ENCODE data around the gene UBR2. TPM values are rescaled to one million over a fixed set of nuclear protein-coding genes. Genes with fewer than 3 reads are reported as not detected.
A peak's percentile ranks its signal among the peaks of the same experiment; 100 is the strongest.

UBR2 gene
- total and polyA plus RNA-seq, 9 of the 15 experiments (the other 6 are each of a cell fraction or from before 2014, with no cell fraction given) = 9.1 to 38.9 (median 23.4) TPM

- TF ChIP-seq SMARCC2 (IDR thresholded peaks at IDR 0.05; ENCODE audit: low read depth) (no peak), NFXL1 (CRISPR knock-in tag; IDR thresholded peaks at IDR 0.05) (no peak), ZNF277 (CRISPR knock-in tag; IDR thresholded peaks at IDR 0.05; ENCODE audit: borderline replicate concordance) (no peak), MEF2D (tag; conservative IDR thresholded peaks at IDR 0.05; ENCODE audit: low read depth) (no peak), SRSF3 (IDR thresholded peaks at IDR 0.05; ENCODE audit: insufficient read depth, low read length) (no peak), TEAD4 (IDR thresholded peaks at IDR 0.05; ENCODE audit: low read length) (0 out of 2 replicates have a peak, but pooled peaks have one; percentile 9), TEAD4 (CRISPR knock-in tag; IDR thresholded peaks at IDR 0.05; ENCODE audit: borderline replicate concordance) (no peak)
These were observed 97.8 kb downstream of the UBR2 start (continued) for GRCh38 chr6:42661540-42662153.

GRCh38 chr6:42664718-42665117 lies 100.9 kb downstream of the UBR2 start:
- H3K4me1 ChIP-seq (replicated peaks in 1 of 2; ENCODE audit: control insufficient read depth in 2 of 2, insufficient read depth in 2 of 2, low read length in 2 of 2) = no peaks in the 10 kb centered on the region
- no peak overlapping the region for H2AFZ ChIP-seq (ENCODE audit: low read depth, low read length)
- peaks cover 77% of the 10 kb centered on the region for H3K36me3 ChIP-seq (ENCODE audit: control insufficient read depth, insufficient read depth, low read length)
- intact Hi-C loops (cut with micrococcal nuclease) (loop anchor here (5.0 kb wide), 1 partner anchor 97 kb away; no protein-coding TSS in a partner anchor), in situ Hi-C loops (cut with MboI) (loop anchor here (5.0 kb wide), 1 partner anchor 213 kb away; the partner anchor contains the start of gene RPL7L1)
- FAIRE-seq = peak; percentile 19
- TF ChIP-seq ELK3 (CRISPR knock-in tag; IDR thresholded peaks at IDR 0.05) = no peak
- TF ChIP-seq ADNP (tag; IDR thresholded peaks at IDR 0.05) = peak; percentile 89
- TF ChIP-seq SMARCE1 (IDR thresholded peaks at IDR 0.05) = no peak
- TF ChIP-seq RCOR1 (IDR thresholded peaks at IDR 0.05; ENCODE audit: borderline replicate concordance in 1 of 2, low read depth in 2 of 2, low read length in 2 of 2) = 0 out of 4 replicates have a peak, but pooled peaks of 1 of the 2 experiments have one; percentile 7
- peak; percentile 13 to 60; a peak in 2 of 4 replicates for TF ChIP-seq KDM1A (IDR thresholded peaks at IDR 0.05)
- peak; percentile 84 for TF ChIP-seq RBM25 (IDR thresholded peaks at IDR 0.05; ENCODE audit: low read depth, low read length, severe bottlenecking)
- H3K27me3 ChIP-seq (ENCODE audit: control insufficient read depth in 2 of 2, insufficient read depth in 2 of 2, low read length in 2 of 2) = no peaks in the 10 kb centered on the region
- POLR2A ChIA-PET = interaction anchor here (0.7 to 1.9 kb wide), 2 partner anchors 215 to 461 kb away, joined by 3 to 10 read pairs; partner anchors contain the start of gene RPL7L1
- H3K9me3 ChIP-seq (replicated peaks; ENCODE audit: control insufficient read depth, insufficient read depth, low read depth, low read length) = no peaks in the 10 kb centered on the region
- no peak overlapping the region for H3K9ac ChIP-seq (ENCODE audit: insufficient read depth in 1 of 2, low read depth in 2 of 2, low read length in 2 of 2)
- no peaks in the 10 kb centered on the region for H3K79me2 ChIP-seq (ENCODE audit: control insufficient read depth, insufficient read depth, low read length)
- no peak overlapping the region for H3K4me3 ChIP-seq
- no peaks in the 10 kb centered on the region for H3K9me1 ChIP-seq (ENCODE audit: control insufficient read depth, insufficient read depth, low read length)
- whole genome bisulfite sequencing (ENCODE audit: insufficient coverage, low coverage, missing lambda C conversion rate) = 76% methylated on average over 2 of the region's 2 CpGs
- no peak for DNase-seq (ENCODE audit: extremely low read depth in 1 of 4, low spot score in 3 of 4)
- no TSS peak for BruUV-seq (replicated peaks)
- H3K27ac ChIP-seq (ENCODE audit: extremely low read depth, low read depth, low read length) = no peak overlapping the region
- H4K20me1 ChIP-seq (replicated peaks; ENCODE audit: control insufficient read depth, insufficient read depth, low read length) = no peaks in the 10 kb centered on the region
- no peak overlapping the region for H3K4me2 ChIP-seq (ENCODE audit: insufficient read depth, low read length)
- CTCF ChIA-PET (ENCODE audit: low intra/inter-chr PET ratio) = no interaction called here
- no peak for ATAC-seq
